Stimulated activated CD8-positive, alpha-beta memory T cell treated with anti-CD3 and anti-CD28 coated beads, Interleukin-7, amount 100 ng/mL, for 4 hours (primary cell): ENCODE data around the gene ORMDL2.

Source experiments
- DNase-seq, 2 donors: peaks; one replicate each; pipeline ENCODE4 v3.0.0-alpha.2; 2020; ENCODE audit warnings: low read depth in 2 of 2

ORMDL2 gene, protein sequence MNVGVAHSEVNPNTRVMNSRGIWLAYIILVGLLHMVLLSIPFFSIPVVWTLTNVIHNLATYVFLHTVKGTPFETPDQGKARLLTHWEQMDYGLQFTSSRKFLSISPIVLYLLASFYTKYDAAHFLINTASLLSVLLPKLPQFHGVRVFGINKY

DNA sequence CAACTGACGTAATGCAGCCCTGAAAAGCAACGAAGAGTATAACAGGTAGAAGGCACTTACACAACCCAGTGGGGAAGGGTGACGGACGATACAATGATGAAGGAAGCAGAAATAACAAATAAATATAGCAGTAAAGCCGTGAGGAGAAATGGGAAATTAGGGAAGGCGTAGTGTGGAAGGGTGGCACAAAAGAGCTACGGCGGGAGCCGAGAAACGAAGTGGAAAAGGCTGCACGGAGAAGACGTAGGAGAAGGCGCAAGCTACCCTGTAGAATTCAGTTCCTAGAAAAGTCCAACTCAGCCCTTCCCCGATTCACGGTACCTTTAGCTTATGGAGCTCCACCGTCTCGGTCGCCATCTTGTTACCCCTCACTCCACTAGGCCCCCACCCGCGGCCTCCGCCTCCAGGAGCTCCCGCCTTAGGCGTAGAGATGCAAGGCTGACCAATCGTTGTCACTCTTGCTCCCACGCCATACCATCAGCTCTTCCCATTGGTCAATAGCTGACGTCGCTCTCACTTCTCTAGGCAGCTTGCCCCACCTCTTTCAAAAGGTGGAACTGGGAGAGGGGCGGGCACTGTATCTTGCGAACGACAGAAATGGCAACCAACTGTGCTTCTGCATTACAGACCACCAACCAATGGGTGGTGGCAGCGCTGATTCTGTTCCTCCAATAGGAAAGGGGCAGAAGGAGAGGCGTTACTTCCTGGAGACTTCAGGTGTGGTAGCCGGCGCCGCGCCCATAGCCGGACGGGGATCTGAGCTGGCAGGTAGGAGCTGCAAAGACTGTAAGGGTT lies at the start of gene ORMDL2, which contains the start of gene SARNP:
ORMDL2 (plus strand) TSS at position 697 of the 795 bp plus-strand sequence. CDS start 959 bp downstream, outside the sequence.
SARNP (minus strand) TSS at position 380 of the 795 bp plus-strand sequence; CDS start at position 357, 23 bp downstream.
- peak; percentile 91 to 98 for DNase-seq

- no peak for DNase-seq
Observed at GRCh38 chr12:55771736-55772135, 46.1 kb upstream of the ORMDL2 start.

- no peak for DNase-seq
Observed at GRCh38 chr12:55777856-55778255, 40.0 kb upstream of the ORMDL2 start.

- DNase-seq: no peak
Observed at GRCh38 chr12:55780685-55781084, 37.2 kb upstream of the ORMDL2 start.

DNA sequence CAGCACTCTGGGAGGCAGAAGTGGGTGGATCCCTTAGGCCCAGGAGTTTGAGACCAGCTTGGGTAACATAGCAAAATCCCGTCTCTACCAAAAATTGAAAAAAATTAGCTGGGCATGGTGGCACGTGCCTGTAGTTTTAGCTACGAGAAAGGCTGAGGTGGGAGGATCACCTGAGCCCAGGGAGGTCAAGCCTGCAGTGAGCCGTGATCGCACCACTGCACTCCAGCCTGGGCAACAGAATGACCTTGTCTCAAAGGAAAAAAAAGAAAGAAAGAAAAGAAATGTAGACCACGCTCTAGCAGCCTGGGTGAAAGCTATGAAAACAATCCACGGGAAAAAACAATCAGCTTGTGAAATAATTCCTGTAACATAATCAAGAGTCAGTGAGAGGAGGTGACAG lies 29.3 kb upstream of the ORMDL2 start:
- DNase-seq: no peak

DNA sequence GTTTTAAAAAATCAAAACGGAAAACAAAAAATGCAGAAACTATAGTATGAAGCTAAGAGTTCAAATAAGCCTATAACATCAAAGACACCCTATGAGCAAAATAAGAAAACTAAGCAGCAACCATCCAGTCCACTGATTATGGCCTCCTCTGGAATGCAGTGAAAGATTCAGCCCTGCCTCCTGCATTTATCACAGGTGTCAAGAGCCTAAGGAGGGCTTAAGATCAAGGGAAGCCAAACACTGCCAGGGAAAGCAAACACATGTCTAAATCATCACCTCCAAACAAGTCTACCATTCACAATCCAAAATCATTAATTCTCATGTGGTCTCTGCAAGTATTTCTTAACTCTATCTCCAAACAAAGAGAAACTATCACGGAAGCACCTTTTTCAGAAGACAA lies 28.7 kb upstream of the ORMDL2 start:
- DNase-seq: no peak

- DNase-seq: no peak
Observed at GRCh38 chr12:55789893-55790292, 27.9 kb upstream of the ORMDL2 start.

DNA sequence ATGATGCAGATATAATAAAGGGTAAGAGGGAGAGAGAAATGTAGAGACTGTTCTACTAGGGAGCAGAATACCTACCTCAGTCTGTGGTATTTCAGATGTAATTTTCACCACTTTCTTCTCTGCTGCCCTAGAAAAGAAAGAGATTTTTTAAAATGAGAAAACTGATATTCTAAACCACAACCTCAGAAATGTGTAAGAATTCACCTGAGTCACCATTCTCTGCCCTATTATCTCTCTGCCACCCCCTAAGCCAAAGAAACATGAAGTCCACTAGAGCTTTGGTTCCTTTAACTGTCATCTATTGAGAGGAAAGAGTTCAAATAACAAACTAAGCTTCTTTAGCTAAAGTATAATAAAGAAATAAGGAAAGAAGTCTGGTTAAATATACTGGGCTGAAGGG lies 21.9 kb upstream of the ORMDL2 start:
- DNase-seq: no peak

- no peak for DNase-seq
Observed at GRCh38 chr12:55797068-55797467, 20.8 kb upstream of the ORMDL2 start.

GRCh38 chr12:55797550-55797949 lies 20.3 kb upstream of the ORMDL2 start:
- DNase-seq: no peak

DNA sequence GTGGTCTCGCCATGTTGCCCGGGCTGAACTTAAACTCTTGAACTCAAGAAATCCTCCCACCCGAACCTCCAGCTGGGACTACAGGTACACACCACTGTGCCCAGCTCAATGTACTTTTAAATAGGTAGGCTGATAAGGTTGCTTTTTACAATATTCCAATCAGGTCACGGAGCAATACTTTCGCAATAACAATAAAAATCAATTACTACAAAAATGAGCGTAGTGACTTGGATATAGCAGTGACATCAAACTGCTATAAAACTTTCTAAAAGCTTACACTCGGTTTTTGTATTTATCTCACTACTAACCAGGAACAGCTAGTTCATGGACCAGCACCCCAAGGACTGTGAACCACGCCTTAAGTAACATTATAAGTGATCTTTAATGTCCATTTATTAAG lies 10.9 kb upstream of the ORMDL2 start:
- no peak for DNase-seq

- no peak for DNase-seq
Observed at GRCh38 chr12:55809274-55809673, 8.6 kb upstream of the ORMDL2 start.

GRCh38 chr12:55812088-55812487 lies 5.8 kb upstream of the ORMDL2 start:
- no peak for DNase-seq

- no peak for DNase-seq
Observed at GRCh38 chr12:55814257-55814656, 3.6 kb upstream of the ORMDL2 start.

DNA sequence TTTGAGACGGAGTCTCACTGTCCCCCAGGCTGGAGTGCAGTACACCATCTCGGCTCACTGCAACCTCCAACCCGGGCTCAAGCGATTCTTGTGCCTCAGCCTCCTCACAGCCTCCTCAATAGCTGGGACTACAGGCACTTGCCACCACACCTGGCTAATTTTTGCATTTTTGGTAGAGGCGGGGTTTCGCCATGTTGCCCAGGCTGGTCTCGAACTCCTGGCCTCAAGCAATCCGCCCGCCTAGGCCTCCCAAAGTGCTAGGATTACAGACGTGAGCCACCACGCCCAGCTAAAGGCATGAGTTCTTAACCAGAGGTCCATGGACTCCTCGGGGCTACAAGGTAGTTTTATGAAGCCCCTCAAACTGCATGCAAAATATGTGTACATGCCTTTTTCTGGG lies 2.4 kb upstream of the ORMDL2 start:
- no peak for DNase-seq

DNA sequence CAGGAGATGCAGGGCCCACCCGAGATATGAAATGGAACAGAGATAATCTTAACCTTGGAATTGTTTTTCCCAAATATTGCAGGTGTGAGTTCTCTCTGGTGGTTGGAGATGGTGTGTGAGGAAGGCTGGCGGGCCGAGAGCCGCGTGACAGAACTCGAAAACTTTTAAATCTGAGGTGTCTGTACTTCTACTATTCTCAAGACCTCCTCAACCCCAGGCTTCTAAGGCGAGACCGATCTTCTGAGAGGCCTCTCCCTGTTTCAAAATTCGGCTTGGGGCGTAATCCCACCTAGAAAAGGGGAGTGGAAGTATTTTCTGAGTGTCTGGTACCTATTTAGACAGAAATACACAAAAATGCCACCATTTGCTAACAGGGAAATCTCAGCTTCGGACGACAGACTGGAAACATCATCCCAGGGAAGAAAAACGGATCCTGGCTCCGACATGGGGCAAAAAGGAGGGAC lies 928 bp upstream of the ORMDL2 start:
- no peak for DNase-seq

GRCh38 chr12:55818140-55818728 lies 393 bp downstream of the ORMDL2 start:
- no peak for DNase-seq

DNA sequence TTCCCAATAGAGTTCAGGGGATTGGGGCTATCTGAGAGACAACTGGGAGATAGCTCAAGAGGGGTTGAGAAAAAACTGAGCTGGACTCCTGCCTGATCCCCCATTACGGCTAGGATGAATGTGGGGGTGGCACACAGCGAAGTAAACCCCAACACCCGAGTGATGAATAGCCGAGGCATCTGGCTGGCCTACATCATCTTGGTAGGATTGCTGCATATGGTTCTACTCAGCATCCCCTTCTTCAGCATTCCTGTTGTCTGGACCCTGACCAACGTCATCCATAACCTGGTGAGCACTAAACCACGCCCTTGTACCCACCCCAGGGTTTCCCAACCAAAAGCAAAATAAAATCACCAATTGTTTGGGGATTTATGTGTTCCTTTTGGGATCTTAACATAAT lies 1.0 kb downstream of the ORMDL2 start:
- DNase-seq: no peak

- DNase-seq: no peak
Observed at GRCh38 chr12:55820679-55821078, 2.8 kb downstream of the ORMDL2 start.

- no peak for DNase-seq
Observed at GRCh38 chr12:55822228-55822627, 4.4 kb downstream of the ORMDL2 start.

- no peak for DNase-seq
Observed at GRCh38 chr12:55823419-55823818, 5.6 kb downstream of the ORMDL2 start.

GRCh38 chr12:55824726-55825125 lies 6.9 kb downstream of the ORMDL2 start:
- no peak for DNase-seq

DNA sequence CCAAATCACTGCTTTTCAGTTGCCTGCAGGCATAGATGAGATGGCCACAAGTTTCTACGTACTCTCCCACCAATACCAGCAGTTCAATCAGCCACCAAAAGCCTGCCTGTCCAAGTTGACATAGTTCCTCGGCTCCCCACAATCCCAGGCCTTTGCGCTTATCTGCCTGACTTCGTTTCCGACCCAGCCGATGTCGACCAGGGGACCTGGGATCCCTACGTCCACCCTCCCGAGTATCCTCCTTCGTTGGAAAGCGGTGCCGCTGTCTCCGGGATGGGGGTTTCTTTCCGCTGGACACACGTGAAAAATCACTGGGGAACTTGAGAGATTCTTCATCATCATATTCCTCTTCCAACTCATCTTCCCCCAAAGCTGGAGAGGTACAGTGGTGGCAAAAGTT lies 10.0 kb downstream of the ORMDL2 start:
- no peak for DNase-seq
